Smooth muscle cell (in vitro differentiated cells): Measurements from ENCODE around the gene ARHGAP33. TPM values are rescaled to one million over a fixed set of nuclear protein-coding genes. Genes with fewer than 3 reads are reported as not detected.

Source experiments
- DNase-seq: peaks from one replicate; lab custom pipeline; 2025; ENCODE audit not compliant: unreplicated experiment; lab: John Stamatoyannopoulos, UW
- H2AFZ ChIP-seq: fragments of 200-600 bp; sonication (generic); 2 replicates; pipeline ENCODE4 v1.6.0; 2016; ENCODE audit warnings: antibody characterized with exemption, low read depth, mild to moderate bottlenecking
- H3F3A ChIP-seq: fragments of 200-600 bp; sonication (generic); 2 replicates; pipeline ENCODE4 v1.6.0; 2017; ENCODE audit warnings: antibody characterized with exemption, low read depth
- H3K27ac ChIP-seq: fragments of 200-600 bp; sonication (generic); 2 replicates; pipeline ENCODE4 v1.5.1; 2016; ENCODE audit warnings: low read depth, mild to moderate bottlenecking
- H3K27me3 ChIP-seq: fragments of 200-600 bp; sonication (generic); 2 replicates; pipeline ENCODE4 v1.6.1; 2016; ENCODE audit warnings: low read depth, mild to moderate bottlenecking
- H3K36me3 ChIP-seq: fragments of 200-600 bp; sonication (generic); 2 replicates; pipeline ENCODE4 v1.5.1; 2016; ENCODE audit warnings: low read depth
- H3K4me1 ChIP-seq: fragments of 200-600 bp; sonication (generic); 2 replicates; pipeline ENCODE4 v1.5.1; 2016; ENCODE audit warnings: low read depth
- H3K4me2 ChIP-seq: fragments of 200-600 bp; sonication (generic); 2 replicates; pipeline ENCODE4 v1.6.0; 2016; ENCODE audit warnings: mild to moderate bottlenecking
- H3K4me3 ChIP-seq: fragments of 200-600 bp; sonication (generic); 2 replicates; pipeline ENCODE4 v1.5.1; 2016; ENCODE audit warnings: mild to moderate bottlenecking
- H3K79me2 ChIP-seq: fragments of 200-600 bp; sonication (generic); 2 replicates; pipeline ENCODE4 v1.6.0; 2016; ENCODE audit warnings: low read depth, mild to moderate bottlenecking
- H3K9ac ChIP-seq: fragments of 200-600 bp; sonication (generic); 2 replicates; pipeline ENCODE4 v1.6.0; 2016; ENCODE audit warnings: low read depth
- H3K9me3 ChIP-seq: fragments of 200-600 bp; sonication (generic); replicated peaks from 2 replicates; pipeline ENCODE4 v1.5.1; 2016; ENCODE audit warnings: low read depth
- H4K20me1 ChIP-seq: fragments of 200-600 bp; sonication (generic); 2 replicates; pipeline ENCODE4 v1.6.0; 2016; ENCODE audit warnings: low read depth
- CTCF ChIP-seq: fragments of 200-600 bp; sonication (generic); IDR thresholded peaks from 2 replicates; pipeline ENCODE4 v1.5.1; 2017; ENCODE audit warnings: borderline replicate concordance, mild to moderate bottlenecking, antibody characterized with exemption; ENCODE audit not compliant: insufficient read depth, poor library complexity, severe bottlenecking
- WGBS: methylation state at CpG from one replicate; pipeline ENCODE4 v1.1.7; 2016; ENCODE audit warnings: low lambda C conversion rate; 5-methylcytosine and 5-hydroxymethylcytosine counted together
- polyA plus RNA-seq: library from polyadenylated mRNA; unstranded; fragments of >200 nt; fragmentation: Nextera tagmentation; extraction: Ambion mirVana; gene quantifications from 2 replicates; pipeline ENCODE4 v1.2.1, GENCODE V29; 2016
- total RNA-seq: library from RNA; depleted of rRNA; stranded (reverse); fragments of >200 nt; gene quantifications from 2 replicates; pipeline ENCODE4 v1.2.3, GENCODE V29; 2014

Gene ARHGAP33
- total and polyA plus RNA-seq, 2 experiments from 2014 or later, result 5.3 to 5.7 TPM

GRCh38 chr19:35733180-35734125, 41.9 kb upstream of the ARHGAP33 start:
- H3F3A ChIP-seq, result no peaks in the 10 kb centered on the region
- H3K79me2 ChIP-seq, result no peaks in the 10 kb centered on the region
- H3K4me1 ChIP-seq, result no peaks in the 10 kb centered on the region
- no peak overlapping the region for H3K9ac ChIP-seq
- DNase-seq, result no peak
- H3K9me3 ChIP-seq, result no peaks in the 10 kb centered on the region
- H2AFZ ChIP-seq, result no peak overlapping the region
- no peaks in the 10 kb centered on the region for H3K27me3 ChIP-seq
- TF ChIP-seq CTCF, result no peak
- no peak overlapping the region for H3K4me2 ChIP-seq
- H3K36me3 ChIP-seq, result no peaks in the 10 kb centered on the region
- no peak overlapping the region for H3K4me3 ChIP-seq
- no peak overlapping the region for H3K27ac ChIP-seq
- H4K20me1 ChIP-seq, result peaks cover 16% of the 10 kb centered on the region
- WGBS, result 95% methylated on average over 25 of the region's 35 CpGs

- H3K36me3 ChIP-seq, result no peaks in the 10 kb centered on the region
- no peak overlapping the region for H3K4me3 ChIP-seq
- H4K20me1 ChIP-seq, result peaks cover 13% of the 10 kb centered on the region
- no peak overlapping the region for H2AFZ ChIP-seq
- no peak for TF ChIP-seq CTCF
- no peaks in the 10 kb centered on the region for H3K4me1 ChIP-seq
- no peak overlapping the region for H3K9ac ChIP-seq
- H3K27me3 ChIP-seq, result no peaks in the 10 kb centered on the region
- no peak overlapping the region for H3K27ac ChIP-seq
- DNase-seq, result no peak
- H3F3A ChIP-seq, result no peaks in the 10 kb centered on the region
- WGBS, result 96% methylated on average over 8 of the region's 8 CpGs
- no peaks in the 10 kb centered on the region for H3K9me3 ChIP-seq
- no peaks in the 10 kb centered on the region for H3K79me2 ChIP-seq
- H3K4me2 ChIP-seq, result no peak overlapping the region
These were observed 41.1 kb upstream of the ARHGAP33 start for GRCh38 chr19:35734273-35734672.

GRCh38 chr19:35734889-35735288, 40.5 kb upstream of the ARHGAP33 start:
- no peak overlapping the region for H3K27ac ChIP-seq
- H3K4me1 ChIP-seq, result peaks cover 2% of the 10 kb centered on the region
- H3K4me3 ChIP-seq, result no peak overlapping the region
- WGBS, result 91% methylated on average over 5 of the region's 5 CpGs
- H3K36me3 ChIP-seq, result no peaks in the 10 kb centered on the region
- H3K79me2 ChIP-seq, result no peaks in the 10 kb centered on the region
- H3F3A ChIP-seq, result no peaks in the 10 kb centered on the region
- H3K9ac ChIP-seq, result no peak overlapping the region
- no peak overlapping the region for H2AFZ ChIP-seq
- H4K20me1 ChIP-seq, result peaks cover 13% of the 10 kb centered on the region
- DNase-seq, result no peak
- H3K4me2 ChIP-seq, result no peak overlapping the region
- TF ChIP-seq CTCF, result no peak
- H3K27me3 ChIP-seq, result no peaks in the 10 kb centered on the region
- H3K9me3 ChIP-seq, result no peaks in the 10 kb centered on the region
